HEK293 (cell line): Measurements from ENCODE around the gene KLHL15.
A peak's percentile ranks its signal among the peaks of the same experiment; 100 is the strongest.

Experiments
- CTCF ChIA-PET: fragments of 350-600 bp; formaldehyde crosslinking; extraction: SDS; loops from one replicate; lab custom pipeline; 2021; ENCODE audit warnings: antibody characterized with exemption; lab: Yijun Ruan, JAX
- POLR2A ChIA-PET: fragments of 300-600 bp; formaldehyde crosslinking; extraction: SDS; loops from one replicate; lab custom pipeline; 2020; ENCODE audit warnings: antibody characterized with exemption, inconsistent platforms; lab: Yijun Ruan, JAX
- H3K27ac ChIP-seq: fragments of 200-500 bp; sonication (Bioruptor generic); 2 replicates; pipeline ENCODE4 v1.5.1; 2014; ENCODE audit warnings: low read depth, low read length, control low read depth, inconsistent platforms; ENCODE audit errors: extremely low read depth
- H3K36me3 ChIP-seq, 2 experiments: fragments of 200-500 bp in 1 of 2; sonication (Bioruptor generic) in 1 of 2; 1 replicate in 1 of 2; 2 replicates in 1 of 2; pipeline ENCODE4 v1.5.1; 2014 to 2017; ENCODE audit warnings: inconsistent platforms in 2 of 2, low read length in 2 of 2; ENCODE audit not compliant: control insufficient read depth in 2 of 2, insufficient read depth in 1 of 2
- H3K4me1 ChIP-seq: fragments of 200-500 bp; sonication (Bioruptor generic); 2 replicates; pipeline ENCODE4 v1.5.1; 2014; ENCODE audit warnings: mild to moderate bottlenecking, low read length, inconsistent platforms; ENCODE audit not compliant: control insufficient read depth, insufficient read depth
- H3K4me3 ChIP-seq: 2 replicates; pipeline ENCODE4 v1.5.1; 2011; ENCODE audit warnings: low read depth, mild to moderate bottlenecking, control low read depth, low read length, moderate library complexity
- H3K9me3 ChIP-seq: fragments of 200-500 bp; sonication (Bioruptor generic); 2 replicates; pipeline ENCODE4 v1.5.1; 2014; ENCODE audit warnings: low read depth, low read length, inconsistent platforms; ENCODE audit not compliant: control insufficient read depth, insufficient read depth
- ATF2 ChIP-seq: fragments of 450-650 bp; formaldehyde crosslinking; IDR thresholded peaks from 2 replicates; pipeline ENCODE4 v1.5.1; 2016; ENCODE audit warnings: missing biosample characterization, missing genetic modification characterization, low read depth
- OVOL3 ChIP-seq: fragments of 450-650 bp; formaldehyde crosslinking; IDR thresholded peaks from 2 replicates; pipeline ENCODE4 v1.5.1; 2016; ENCODE audit warnings: missing biosample characterization, missing genetic modification characterization
- PRDM6 ChIP-seq: fragments of 450-650 bp; formaldehyde crosslinking; IDR thresholded peaks from 2 replicates; pipeline ENCODE4 v1.5.1; 2017; ENCODE audit warnings: missing biosample characterization, missing genetic modification characterization
- SP2 ChIP-seq: fragments of 450-650 bp; formaldehyde crosslinking; IDR thresholded peaks from 2 replicates; pipeline ENCODE4 v1.5.1; 2016; ENCODE audit warnings: missing biosample characterization, missing genetic modification characterization
- YY2 ChIP-seq: fragments of 450-650 bp; formaldehyde crosslinking; IDR thresholded peaks from 2 replicates; pipeline ENCODE4 v1.5.1; 2016; ENCODE audit warnings: missing biosample characterization, missing genetic modification characterization
- ZBTB17 ChIP-seq: fragments of 450-650 bp; formaldehyde crosslinking; IDR thresholded peaks from 2 replicates; pipeline ENCODE4 v1.5.1; 2016; ENCODE audit warnings: missing biosample characterization, missing genetic modification characterization
- ZBTB26 ChIP-seq: fragments of 450-650 bp; formaldehyde crosslinking; optimal IDR thresholded peaks from 2 replicates; pipeline ENCODE3; 2016; ENCODE audit warnings: missing biosample characterization, mild to moderate bottlenecking, missing genetic modification characterization
- ZFP69B ChIP-seq: fragments of 450-650 bp; formaldehyde crosslinking; IDR thresholded peaks from 2 replicates; pipeline ENCODE4 v1.5.1; 2016; ENCODE audit warnings: missing biosample characterization, missing genetic modification characterization
- ZIC2 ChIP-seq: fragments of 450-650 bp; formaldehyde crosslinking; IDR thresholded peaks from 2 replicates; pipeline ENCODE4 v1.5.1; 2016; ENCODE audit warnings: missing biosample characterization, missing genetic modification characterization
- ZNF121 ChIP-seq: fragments of 450-650 bp; formaldehyde crosslinking; IDR thresholded peaks from 2 replicates; pipeline ENCODE4 v1.5.1; 2016; ENCODE audit warnings: missing biosample characterization, missing genetic modification characterization
- ZNF184 ChIP-seq: fragments of 450-650 bp; IDR thresholded peaks from 2 replicates; pipeline ENCODE4 v1.5.1; 2018; ENCODE audit warnings: missing biosample characterization, mild to moderate bottlenecking, missing genetic modification characterization
- ZNF354C ChIP-seq: fragments of 450-650 bp; formaldehyde crosslinking; IDR thresholded peaks from 2 replicates; pipeline ENCODE4 v1.5.1; 2016; ENCODE audit warnings: missing biosample characterization, missing genetic modification characterization, low read depth, borderline replicate concordance
- ZNF426 ChIP-seq: fragments of 450-650 bp; formaldehyde crosslinking; IDR thresholded peaks from 2 replicates; pipeline ENCODE4 v1.5.1; 2017; ENCODE audit warnings: missing biosample characterization, missing genetic modification characterization, mild to moderate bottlenecking, inconsistent platforms, moderate library complexity
- ZNF514 ChIP-seq: fragments of 450-650 bp; formaldehyde crosslinking; IDR thresholded peaks from 2 replicates; pipeline ENCODE4 v1.5.1; 2016; ENCODE audit warnings: missing biosample characterization, missing genetic modification characterization
- ZNF629 ChIP-seq: fragments of 450-650 bp; formaldehyde crosslinking; IDR thresholded peaks from 2 replicates; pipeline ENCODE4 v1.5.1; 2017; ENCODE audit warnings: missing biosample characterization, missing genetic modification characterization
- ZNF792 ChIP-seq: fragments of 450-650 bp; formaldehyde crosslinking; IDR thresholded peaks from 2 replicates; pipeline ENCODE4 v1.5.1; 2016; ENCODE audit warnings: missing biosample characterization, missing genetic modification characterization
- ZSCAN30 ChIP-seq: fragments of 450-650 bp; IDR thresholded peaks from 2 replicates; pipeline ENCODE4 v1.5.1; 2018; ENCODE audit warnings: missing biosample characterization, mild to moderate bottlenecking, missing genetic modification characterization, moderate library complexity
- ZXDB ChIP-seq: fragments of 450-650 bp; formaldehyde crosslinking; IDR thresholded peaks from 2 replicates; pipeline ENCODE4 v1.5.1; 2016; ENCODE audit warnings: missing biosample characterization, missing genetic modification characterization
- TF ChIP-seq, protein P1 (sequence below): fragments of 450-650 bp; formaldehyde crosslinking; conservative IDR thresholded peaks from 2 replicates; pipeline ENCODE4 v1.5.1; 2016; ENCODE audit warnings: low read depth, missing biosample characterization, missing genetic modification characterization
- TF ChIP-seq, protein P2 (sequence below): fragments of 450-650 bp; formaldehyde crosslinking; IDR thresholded peaks from 2 replicates; pipeline ENCODE4 v1.5.1; 2017; ENCODE audit warnings: missing biosample characterization, missing genetic modification characterization

KLHL15 gene

GRCh38 chrX:24024819-24025740 lies 1.9 kb downstream of the KLHL15 start (continued):
- TF ChIP-seq ZNF121 (tag by site-specific recombination): peak; percentile 70
- TF ChIP-seq, protein P1, sequence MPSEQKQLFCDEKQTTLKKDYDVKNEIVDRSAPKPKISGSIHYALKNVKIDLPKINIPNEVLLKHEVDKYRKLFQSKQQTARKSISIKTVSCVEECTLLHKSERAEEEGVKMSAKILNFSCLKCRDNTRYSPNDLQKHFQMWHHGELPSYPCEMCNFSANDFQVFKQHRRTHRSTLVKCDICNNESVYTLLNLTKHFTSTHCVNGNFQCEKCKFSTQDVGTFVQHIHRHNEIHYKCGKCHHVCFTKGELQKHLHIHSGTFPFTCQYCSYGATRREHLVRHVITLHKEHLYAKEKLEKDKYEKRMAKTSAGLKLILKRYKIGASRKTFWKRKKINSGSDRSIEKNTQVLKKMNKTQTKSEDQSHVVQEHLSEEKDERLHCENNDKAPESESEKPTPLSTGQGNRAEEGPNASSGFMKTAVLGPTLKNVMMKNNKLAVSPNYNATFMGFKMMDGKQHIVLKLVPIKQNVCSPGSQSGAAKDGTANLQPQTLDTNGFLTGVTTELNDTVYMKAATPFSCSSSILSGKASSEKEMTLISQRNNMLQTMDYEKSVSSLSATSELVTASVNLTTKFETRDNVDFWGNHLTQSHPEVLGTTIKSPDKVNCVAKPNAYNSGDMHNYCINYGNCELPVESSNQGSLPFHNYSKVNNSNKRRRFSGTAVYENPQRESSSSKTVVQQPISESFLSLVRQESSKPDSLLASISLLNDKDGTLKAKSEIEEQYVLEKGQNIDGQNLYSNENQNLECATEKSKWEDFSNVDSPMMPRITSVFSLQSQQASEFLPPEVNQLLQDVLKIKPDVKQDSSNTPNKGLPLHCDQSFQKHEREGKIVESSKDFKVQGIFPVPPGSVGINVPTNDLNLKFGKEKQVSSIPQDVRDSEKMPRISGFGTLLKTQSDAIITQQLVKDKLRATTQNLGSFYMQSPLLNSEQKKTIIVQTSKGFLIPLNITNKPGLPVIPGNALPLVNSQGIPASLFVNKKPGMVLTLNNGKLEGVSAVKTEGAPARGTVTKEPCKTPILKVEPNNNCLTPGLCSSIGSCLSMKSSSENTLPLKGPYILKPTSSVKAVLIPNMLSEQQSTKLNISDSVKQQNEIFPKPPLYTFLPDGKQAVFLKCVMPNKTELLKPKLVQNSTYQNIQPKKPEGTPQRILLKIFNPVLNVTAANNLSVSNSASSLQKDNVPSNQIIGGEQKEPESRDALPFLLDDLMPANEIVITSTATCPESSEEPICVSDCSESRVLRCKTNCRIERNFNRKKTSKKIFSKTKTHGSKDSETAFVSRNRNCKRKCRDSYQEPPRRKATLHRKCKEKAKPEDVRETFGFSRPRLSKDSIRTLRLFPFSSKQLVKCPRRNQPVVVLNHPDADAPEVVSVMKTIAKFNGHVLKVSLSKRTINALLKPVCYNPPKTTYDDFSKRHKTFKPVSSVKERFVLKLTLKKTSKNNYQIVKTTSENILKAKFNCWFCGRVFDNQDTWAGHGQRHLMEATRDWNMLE: no peak
- no peak for TF ChIP-seq ZFP69B (tag by site-specific recombination)
- peak; percentile 93 for TF ChIP-seq ZSCAN30 (tag by site-specific recombination)
- no peak for TF ChIP-seq ZNF514 (tag by site-specific recombination)
- TF ChIP-seq ZNF354C (tag by site-specific recombination): no peak
- peak; percentile 57 for TF ChIP-seq ZIC2
- TF ChIP-seq, protein P2, sequence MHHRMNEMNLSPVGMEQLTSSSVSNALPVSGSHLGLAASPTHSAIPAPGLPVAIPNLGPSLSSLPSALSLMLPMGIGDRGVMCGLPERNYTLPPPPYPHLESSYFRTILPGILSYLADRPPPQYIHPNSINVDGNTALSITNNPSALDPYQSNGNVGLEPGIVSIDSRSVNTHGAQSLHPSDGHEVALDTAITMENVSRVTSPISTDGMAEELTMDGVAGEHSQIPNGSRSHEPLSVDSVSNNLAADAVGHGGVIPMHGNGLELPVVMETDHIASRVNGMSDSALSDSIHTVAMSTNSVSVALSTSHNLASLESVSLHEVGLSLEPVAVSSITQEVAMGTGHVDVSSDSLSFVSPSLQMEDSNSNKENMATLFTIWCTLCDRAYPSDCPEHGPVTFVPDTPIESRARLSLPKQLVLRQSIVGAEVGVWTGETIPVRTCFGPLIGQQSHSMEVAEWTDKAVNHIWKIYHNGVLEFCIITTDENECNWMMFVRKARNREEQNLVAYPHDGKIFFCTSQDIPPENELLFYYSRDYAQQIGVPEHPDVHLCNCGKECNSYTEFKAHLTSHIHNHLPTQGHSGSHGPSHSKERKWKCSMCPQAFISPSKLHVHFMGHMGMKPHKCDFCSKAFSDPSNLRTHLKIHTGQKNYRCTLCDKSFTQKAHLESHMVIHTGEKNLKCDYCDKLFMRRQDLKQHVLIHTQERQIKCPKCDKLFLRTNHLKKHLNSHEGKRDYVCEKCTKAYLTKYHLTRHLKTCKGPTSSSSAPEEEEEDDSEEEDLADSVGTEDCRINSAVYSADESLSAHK (tag by site-specific recombination): 0 out of 2 replicates have a peak, but pooled peaks have one; percentile 13
- peak; percentile 70 for TF ChIP-seq ZBTB26
- peak; percentile 40; the same call in 1 of the 2 replicates for TF ChIP-seq SP2 (tag by site-specific recombination)
- TF ChIP-seq ZNF426: no peak
- no peak for TF ChIP-seq ZNF184 (tag by site-specific recombination)

GRCh38 chrX:24023972-24024669 lies 2.9 kb downstream of the KLHL15 start:
- ChIA-PET POLR2A (interaction anchor here (1.1 to 4.1 kb wide), 4 partner anchors 11 to 241 kb away, joined by 3 to 66 read pairs (median 8); partner anchors contain the start of genes APOO, CXorf58, EIF2S3 and SAT1), CTCF (interaction anchor here (0.7 to 1.5 kb wide), 2 partner anchors 30 to 604 kb away, joined by 4 to 5 read pairs; no protein-coding TSS in a partner anchor)
- TF ChIP-seq ZNF629 (tag by site-specific recombination) (peak; percentile 34; the same call in 1 of the 2 replicates), ZBTB17 (tag by site-specific recombination) (peak; percentile 83), ZNF792 (tag by site-specific recombination) (no peak), OVOL3 (peak; percentile 67; the same call in 1 of the 2 replicates), ATF2 (tag by site-specific recombination) (0 out of 2 replicates have a peak, but pooled peaks have one; percentile 41), PRDM6 (tag by site-specific recombination) (0 out of 2 replicates have a peak, but pooled peaks have one; percentile 18), ZXDB (tag by site-specific recombination) (peak; percentile 20; the same call in 1 of the 2 replicates), YY2 (tag by site-specific recombination) (no peak)
- Histone ChIP-seq H3K4me1 (peaks cover 6% of the 10 kb centered on the region; the same call in 1 of the 2 replicates), H3K9me3 (no peaks in the 10 kb centered on the region), H3K4me3 (peak overlapping the region; percentile 75), H3K36me3 (peaks cover 18 to 30% of the 10 kb centered on the region in 2 experiments; a peak in 2 of 3 replicates), H3K27ac (peak overlapping the region; percentile 77)
